ENCODE results near the gene TESPA1.

- TF ChIP-seq EZH2phosphoT487 (IDR thresholded peaks at IDR 0.05; ENCODE audit: borderline replicate concordance, low read length): no peak
- TF ChIP-seq, protein P1, sequence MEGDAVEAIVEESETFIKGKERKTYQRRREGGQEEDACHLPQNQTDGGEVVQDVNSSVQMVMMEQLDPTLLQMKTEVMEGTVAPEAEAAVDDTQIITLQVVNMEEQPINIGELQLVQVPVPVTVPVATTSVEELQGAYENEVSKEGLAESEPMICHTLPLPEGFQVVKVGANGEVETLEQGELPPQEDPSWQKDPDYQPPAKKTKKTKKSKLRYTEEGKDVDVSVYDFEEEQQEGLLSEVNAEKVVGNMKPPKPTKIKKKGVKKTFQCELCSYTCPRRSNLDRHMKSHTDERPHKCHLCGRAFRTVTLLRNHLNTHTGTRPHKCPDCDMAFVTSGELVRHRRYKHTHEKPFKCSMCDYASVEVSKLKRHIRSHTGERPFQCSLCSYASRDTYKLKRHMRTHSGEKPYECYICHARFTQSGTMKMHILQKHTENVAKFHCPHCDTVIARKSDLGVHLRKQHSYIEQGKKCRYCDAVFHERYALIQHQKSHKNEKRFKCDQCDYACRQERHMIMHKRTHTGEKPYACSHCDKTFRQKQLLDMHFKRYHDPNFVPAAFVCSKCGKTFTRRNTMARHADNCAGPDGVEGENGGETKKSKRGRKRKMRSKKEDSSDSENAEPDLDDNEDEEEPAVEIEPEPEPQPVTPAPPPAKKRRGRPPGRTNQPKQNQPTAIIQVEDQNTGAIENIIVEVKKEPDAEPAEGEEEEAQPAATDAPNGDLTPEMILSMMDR (IDR thresholded peaks at IDR 0.05; ENCODE audit: low read depth, low read length, poor library complexity, severe bottlenecking): no peak
These were observed 50.1 kb downstream of the TESPA1 start for GRCh38 chr12:54934419-54934818.

Measured in DOHH2 (cell line).